Gastroesophageal sphincter (tissue), 3 donors: ENCODE results near the gene CRCP.

ENCODE experiments used
- CTCF ChIP-seq, 4 experiments: fragments of 200-600 bp in 2 of 4; fragments of 450-650 bp in 2 of 4; sonication (generic) in 1 of 4; IDR thresholded peaks; one replicate each; pipeline ENCODE4 v1.5.1; 2017 to 2019; ENCODE audit warnings: antibody characterized with exemption in 4 of 4, mild to moderate bottlenecking in 2 of 4, moderate library complexity in 2 of 4
- POLR2A ChIP-seq, 2 donors: fragments of 450-650 bp; IDR thresholded peaks; one replicate each; pipeline ENCODE4 v1.6.1; 2017; ENCODE audit warnings: antibody characterized with exemption in 2 of 2, mild to moderate bottlenecking in 2 of 2, moderate library complexity in 1 of 2

DNA sequence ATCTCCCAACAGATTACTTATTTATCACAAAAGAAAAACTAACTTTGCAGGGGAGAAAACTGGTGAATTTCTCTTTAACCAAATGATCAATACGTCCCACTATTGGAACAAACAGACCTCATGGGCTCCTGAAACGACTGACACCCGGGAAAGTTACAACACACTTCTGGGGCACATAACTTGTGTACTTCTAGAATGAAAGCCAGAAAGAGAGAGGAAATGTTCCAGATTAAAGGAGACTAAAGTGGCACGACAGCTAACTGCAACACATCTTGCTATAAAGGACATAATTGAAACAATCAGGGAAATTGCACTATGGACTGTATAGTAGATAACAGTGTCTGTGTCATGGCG, 75.8 kb downstream of the CRCP start:
- TF ChIP-seq CTCF (IDR thresholded peaks at IDR 0.05): no peak
- no peak for TF ChIP-seq POLR2A (IDR thresholded peaks at IDR 0.05)
